Measurements from ENCODE around the gene ARHGEF12.

DNA sequence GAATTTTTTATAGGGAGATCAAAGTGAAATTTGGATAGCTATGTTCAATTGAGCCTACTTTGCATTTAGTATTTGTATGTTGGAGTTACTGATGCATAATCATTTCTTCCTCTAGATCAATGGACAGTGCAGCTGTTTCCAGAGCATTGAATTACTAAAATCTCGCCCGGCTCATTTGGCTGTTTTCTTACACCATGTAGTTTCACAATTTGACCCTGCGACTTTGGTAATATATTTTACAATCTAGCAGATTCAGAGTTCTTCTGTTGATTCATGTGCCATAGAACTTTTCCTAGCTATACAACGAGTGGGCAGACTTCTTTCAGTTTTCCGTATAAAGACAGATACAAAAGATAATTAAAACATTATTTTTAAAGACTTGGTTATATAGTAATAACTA lies 105.4 kb downstream of the ARHGEF12 start:
- no peak for TF ChIP-seq CEBPB (IDR thresholded peaks at IDR 0.05)
- TF ChIP-seq, protein P1, sequence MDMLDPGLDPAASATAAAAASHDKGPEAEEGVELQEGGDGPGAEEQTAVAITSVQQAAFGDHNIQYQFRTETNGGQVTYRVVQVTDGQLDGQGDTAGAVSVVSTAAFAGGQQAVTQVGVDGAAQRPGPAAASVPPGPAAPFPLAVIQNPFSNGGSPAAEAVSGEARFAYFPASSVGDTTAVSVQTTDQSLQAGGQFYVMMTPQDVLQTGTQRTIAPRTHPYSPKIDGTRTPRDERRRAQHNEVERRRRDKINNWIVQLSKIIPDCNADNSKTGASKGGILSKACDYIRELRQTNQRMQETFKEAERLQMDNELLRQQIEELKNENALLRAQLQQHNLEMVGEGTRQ (IDR thresholded peaks at IDR 0.05): no peak
- TF ChIP-seq HDAC2 (IDR thresholded peaks at IDR 0.05): no peak
